ENCODE measurements around the gene UGT1A10.

UGT1A10 gene

GRCh38 chr2:233816771-233817170 lies 180.5 kb downstream of the UGT1A10 start:
- Mint-ChIP-seq H3K27me3 (peaks cover 6% of the 10 kb centered on the region), H3K27ac (no peak overlapping the region), H3K36me3 (ENCODE audit: low read depth) (no peaks in the 10 kb centered on the region), H3K9me3 (no peaks in the 10 kb centered on the region), H3K4me1 (ENCODE audit: low read depth) (no peaks in the 10 kb centered on the region), H3K4me3 (no peak overlapping the region)
- no peak for DNase-seq

GRCh38 chr2:233817361-233817911 lies 181.2 kb downstream of the UGT1A10 start:
- Mint-ChIP-seq H3K27me3 (peaks cover 2% of the 10 kb centered on the region), H3K36me3 (ENCODE audit: low read depth) (no peaks in the 10 kb centered on the region), H3K4me3 (no peak overlapping the region), H3K27ac (no peak overlapping the region), H3K4me1 (ENCODE audit: low read depth) (no peaks in the 10 kb centered on the region), H3K9me3 (no peaks in the 10 kb centered on the region)
- no peak for DNase-seq

- Mint-ChIP-seq H3K9me3 (no peaks in the 10 kb centered on the region), H3K4me3 (no peak overlapping the region), H3K36me3 (ENCODE audit: low read depth) (no peaks in the 10 kb centered on the region), H3K27ac (no peak overlapping the region), H3K27me3 (peaks cover 2% of the 10 kb centered on the region), H3K4me1 (ENCODE audit: low read depth) (no peaks in the 10 kb centered on the region)
- DNase-seq: peak; percentile 13
Measured at GRCh38 chr2:233817995-233818638, 181.9 kb downstream of the UGT1A10 start.

GRCh38 chr2:233818639-233819621 lies 182.7 kb downstream of the UGT1A10 start:
- H3K4me3 Mint-ChIP-seq: no peak overlapping the region
- H3K27me3 Mint-ChIP-seq: peaks cover 2% of the 10 kb centered on the region
- H3K27ac Mint-ChIP-seq: no peak overlapping the region
- peak; percentile 15 for DNase-seq
- no peaks in the 10 kb centered on the region for H3K9me3 Mint-ChIP-seq
- no peaks in the 10 kb centered on the region for H3K4me1 Mint-ChIP-seq (ENCODE audit: low read depth)
- no peaks in the 10 kb centered on the region for H3K36me3 Mint-ChIP-seq (ENCODE audit: low read depth)

GRCh38 chr2:233819884-233820773 lies 183.9 kb downstream of the UGT1A10 start:
- DNase-seq: no peak
- no peak overlapping the region for H3K27ac Mint-ChIP-seq

GRCh38 chr2:233820774-233821105 lies 184.5 kb downstream of the UGT1A10 start:
- Mint-ChIP-seq H3K27ac (no peak overlapping the region), H3K27me3 (peaks cover 3% of the 10 kb centered on the region), H3K4me1 (ENCODE audit: low read depth) (no peaks in the 10 kb centered on the region), H3K36me3 (ENCODE audit: low read depth) (no peaks in the 10 kb centered on the region), H3K9me3 (no peaks in the 10 kb centered on the region), H3K4me3 (no peak overlapping the region)
- DNase-seq: peak; percentile 5

More at GRCh38 chr2:233819884-233820773, 183.9 kb downstream of the UGT1A10 start:
- H3K36me3 Mint-ChIP-seq (ENCODE audit: low read depth): no peaks in the 10 kb centered on the region
- H3K4me3 Mint-ChIP-seq: no peak overlapping the region
- no peaks in the 10 kb centered on the region for H3K27me3 Mint-ChIP-seq
- no peaks in the 10 kb centered on the region for H3K4me1 Mint-ChIP-seq (ENCODE audit: low read depth)
- H3K9me3 Mint-ChIP-seq: no peaks in the 10 kb centered on the region

- Mint-ChIP-seq H3K36me3 (ENCODE audit: low read depth) (no peaks in the 10 kb centered on the region), H3K9me3 (no peaks in the 10 kb centered on the region), H3K27ac (no peak overlapping the region), H3K4me1 (ENCODE audit: low read depth) (no peaks in the 10 kb centered on the region), H3K4me3 (no peak overlapping the region), H3K27me3 (peaks cover 4% of the 10 kb centered on the region)
- DNase-seq: no peak
Measured at GRCh38 chr2:233821196-233821595, 184.9 kb downstream of the UGT1A10 start.

- H3K4me3 Mint-ChIP-seq: no peak overlapping the region
- peaks cover 6% of the 10 kb centered on the region for H3K27me3 Mint-ChIP-seq
- no peak for DNase-seq
- H3K4me1 Mint-ChIP-seq (ENCODE audit: low read depth): no peaks in the 10 kb centered on the region
- H3K36me3 Mint-ChIP-seq (ENCODE audit: low read depth): no peaks in the 10 kb centered on the region
- no peaks in the 10 kb centered on the region for H3K9me3 Mint-ChIP-seq
- no peak overlapping the region for H3K27ac Mint-ChIP-seq
Measured at GRCh38 chr2:233821709-233822100, 185.5 kb downstream of the UGT1A10 start.

- H3K9me3 Mint-ChIP-seq: no peaks in the 10 kb centered on the region
- H3K4me3 Mint-ChIP-seq: no peak overlapping the region
- no peaks in the 10 kb centered on the region for H3K36me3 Mint-ChIP-seq (ENCODE audit: low read depth)
- DNase-seq: no peak
- no peak overlapping the region for H3K27ac Mint-ChIP-seq
- no peaks in the 10 kb centered on the region for H3K4me1 Mint-ChIP-seq (ENCODE audit: low read depth)
- H3K27me3 Mint-ChIP-seq: peaks cover 6% of the 10 kb centered on the region
Measured at GRCh38 chr2:233822101-233822771, 186.0 kb downstream of the UGT1A10 start.
